Stomach (tissue), 4 donors: ENCODE results near the gene PIP5K1B.

Source experiments
- CTCF ChIP-seq, 7 experiments: fragments of 450-650 bp in 4 of 7; fragments of 200-600 bp in 3 of 7; sonication (generic) in 3 of 7; IDR thresholded peaks; one replicate each; pipeline ENCODE4 v1.5.1; 2016 to 2019; ENCODE audit warnings: antibody characterized with exemption in 7 of 7, control low read depth in 2 of 7, mild to moderate bottlenecking in 1 of 7
- POLR2AphosphoS5 ChIP-seq, 3 donors: sonication (generic); formaldehyde crosslinking; IDR thresholded peaks; one replicate each; pipeline ENCODE4 v1.6.1; 2016; ENCODE audit warnings: antibody characterized with exemption in 3 of 3

GRCh38 chr9:68844631-68845612 is 139.9 kb downstream of the PIP5K1B start:
- TF ChIP-seq CTCF (IDR thresholded peaks at IDR 0.05) = peak in 5 of 7 experiments; percentile 10 to 32 (median 19)
- no peak for TF ChIP-seq POLR2AphosphoS5 (IDR thresholded peaks at IDR 0.05)
